HG03175 (cell line): ENCODE data around the gene BTBD19.
"Not testable (repeated sequence)": the region's sequence is repeated elsewhere in the genome, so short reads cannot be mapped to it uniquely, and the experiment has no call there.

ENCODE experiments used
- ATAC-seq: cut with Tn5 transposase; IDR thresholded peaks from one replicate; pipeline ENCODE4 v1.9.1; 2021; ENCODE audit warnings: mild to moderate bottlenecking, moderate library complexity; ENCODE audit not compliant: unreplicated experiment

Gene BTBD19

DNA sequence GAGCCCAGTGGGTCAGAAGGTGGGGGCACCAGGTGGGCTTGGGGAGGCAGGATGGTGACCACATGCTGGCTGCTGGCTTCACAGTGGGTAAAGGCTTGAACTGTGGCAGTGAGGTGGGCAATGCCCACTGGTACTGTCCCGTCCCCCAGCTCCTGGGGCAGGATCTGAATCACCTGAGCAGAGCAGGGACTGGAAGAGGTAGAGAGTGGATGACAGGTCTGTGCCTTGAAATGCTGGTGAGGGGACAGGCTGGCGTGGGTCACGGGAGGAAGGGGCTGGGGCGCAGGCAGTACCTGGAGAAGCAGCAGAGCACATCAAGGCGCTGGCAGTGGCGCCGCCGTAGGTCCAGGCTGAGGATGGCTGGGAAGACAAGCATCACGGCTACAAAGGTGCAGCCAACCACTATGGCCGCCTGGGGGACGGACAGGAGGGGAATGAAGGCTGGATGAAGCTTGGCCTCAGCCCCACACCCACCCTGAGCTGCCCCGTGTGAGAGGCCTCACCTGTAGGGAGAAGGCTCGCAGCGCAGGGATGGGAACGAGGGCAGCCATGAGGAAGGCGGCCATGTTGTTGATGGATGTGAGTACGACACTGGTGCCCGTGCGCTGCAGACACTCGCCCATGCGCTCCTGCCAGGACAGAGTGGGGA is 19.8 kb downstream of the BTBD19 start:
- ATAC-seq: no peak

DNA sequence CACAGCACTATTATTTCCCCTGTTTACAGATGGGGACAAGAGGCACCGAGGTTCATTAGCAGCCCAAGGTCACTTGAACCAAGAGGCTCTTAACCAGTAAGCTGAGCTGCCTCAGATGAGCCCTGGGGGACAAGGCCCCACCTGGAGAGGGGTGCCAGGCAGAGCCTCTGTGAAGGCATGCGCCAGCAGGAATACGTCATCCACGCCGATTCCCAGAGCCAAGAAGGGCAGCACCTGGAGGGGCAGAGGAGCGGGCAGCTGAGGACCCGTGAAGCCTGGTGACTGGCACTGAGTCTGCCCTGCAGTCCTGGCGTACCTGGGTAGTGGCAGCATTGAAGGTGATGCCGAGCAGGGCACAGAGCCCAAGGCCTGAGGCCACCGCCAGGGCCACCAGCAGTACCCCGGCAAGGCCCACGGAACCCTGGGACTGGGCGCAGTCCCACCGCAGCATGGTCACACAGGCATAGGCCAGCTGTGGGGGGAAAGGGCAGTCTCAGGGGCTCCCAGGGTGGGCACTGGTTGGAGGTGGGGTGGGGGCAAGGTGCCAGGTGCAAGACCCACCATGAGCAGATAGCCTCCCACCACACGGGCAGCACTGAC is 20.6 kb downstream of the BTBD19 start:
- ATAC-seq: no peak

DNA sequence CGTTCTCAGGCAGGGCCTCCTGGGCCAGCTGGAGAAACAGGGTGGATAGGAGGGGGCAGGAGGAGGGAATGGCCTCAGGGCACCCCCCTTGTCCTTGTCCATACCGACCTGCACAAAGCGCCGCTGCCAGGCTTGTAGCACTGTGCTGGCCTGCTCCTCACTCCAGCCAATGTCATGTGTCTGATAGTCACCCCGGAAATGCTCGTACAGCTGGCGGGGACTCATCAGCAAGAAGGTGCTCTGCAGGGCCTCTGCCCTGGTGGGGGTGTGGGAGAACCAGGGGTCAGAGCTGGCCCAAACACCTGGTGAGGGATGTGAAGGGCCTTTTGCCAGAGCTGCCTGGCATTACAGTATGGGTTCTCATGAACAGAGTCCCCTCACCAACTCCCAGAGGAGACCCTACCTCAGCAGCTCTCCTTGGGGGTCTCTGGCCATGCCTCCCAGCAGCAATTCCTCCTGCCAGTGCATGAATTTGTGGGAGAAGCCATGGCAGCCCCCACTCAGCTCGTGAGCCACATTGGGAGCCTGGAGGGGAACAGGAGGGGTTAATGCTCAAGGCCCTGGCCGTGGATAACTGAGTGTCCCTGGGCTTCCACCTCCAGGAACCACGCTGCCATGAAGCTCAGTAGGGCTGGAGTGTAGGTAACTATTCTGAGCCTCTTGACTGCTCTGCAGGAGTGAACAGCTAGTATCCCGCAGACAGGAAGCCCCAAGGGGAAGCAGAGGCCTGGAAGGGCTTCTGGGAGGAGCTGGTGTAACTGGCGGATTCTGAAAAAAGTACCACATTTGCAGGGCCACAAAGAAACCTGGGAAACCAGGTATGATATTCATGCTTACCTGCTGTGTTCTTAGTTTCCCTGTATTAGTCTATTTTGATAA is 21.4 kb downstream of the BTBD19 start:
- ATAC-seq: no peak

DNA sequence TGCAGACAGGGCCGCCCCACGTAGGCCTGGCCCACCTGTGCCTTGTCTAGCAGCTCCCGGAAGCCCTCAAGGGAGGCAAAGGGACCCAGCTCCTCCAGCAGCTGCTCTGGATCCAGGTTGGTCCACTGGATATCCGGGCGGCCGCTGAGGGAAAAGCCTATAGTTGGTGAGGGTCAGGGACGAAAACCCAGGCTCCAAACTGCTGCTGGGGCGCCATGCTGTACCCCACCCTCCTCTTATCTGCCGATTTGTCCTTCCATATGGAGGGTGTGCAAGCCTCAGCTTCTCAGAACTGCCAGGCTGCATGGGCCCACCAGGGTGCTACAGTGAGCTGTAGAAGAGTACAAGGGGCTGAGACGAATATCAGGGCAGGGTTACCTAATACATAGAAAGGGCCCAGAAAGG is 22.6 kb downstream of the BTBD19 start:
- ATAC-seq: no peak

DNA sequence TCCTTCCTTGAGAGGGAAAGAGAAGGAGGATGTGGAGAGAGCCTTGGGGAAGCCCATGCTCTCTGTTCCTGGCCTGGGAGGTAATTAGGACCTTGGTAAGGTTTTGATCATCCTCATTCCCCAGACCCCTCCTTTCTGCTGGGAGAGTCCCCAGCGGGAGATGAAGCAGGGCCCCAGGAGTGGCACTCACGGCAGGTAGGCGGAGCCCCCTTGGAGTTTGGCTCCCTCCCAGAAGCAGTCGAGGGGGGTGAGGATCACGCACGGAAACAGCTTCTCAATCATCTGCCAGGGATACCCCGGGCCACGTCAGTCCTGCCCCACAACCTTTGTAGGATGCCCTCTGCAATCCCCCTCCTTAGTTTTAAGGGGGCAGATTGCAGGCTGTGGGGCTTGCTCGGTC is 23.2 kb downstream of the BTBD19 start:
- ATAC-seq: no peak

DNA sequence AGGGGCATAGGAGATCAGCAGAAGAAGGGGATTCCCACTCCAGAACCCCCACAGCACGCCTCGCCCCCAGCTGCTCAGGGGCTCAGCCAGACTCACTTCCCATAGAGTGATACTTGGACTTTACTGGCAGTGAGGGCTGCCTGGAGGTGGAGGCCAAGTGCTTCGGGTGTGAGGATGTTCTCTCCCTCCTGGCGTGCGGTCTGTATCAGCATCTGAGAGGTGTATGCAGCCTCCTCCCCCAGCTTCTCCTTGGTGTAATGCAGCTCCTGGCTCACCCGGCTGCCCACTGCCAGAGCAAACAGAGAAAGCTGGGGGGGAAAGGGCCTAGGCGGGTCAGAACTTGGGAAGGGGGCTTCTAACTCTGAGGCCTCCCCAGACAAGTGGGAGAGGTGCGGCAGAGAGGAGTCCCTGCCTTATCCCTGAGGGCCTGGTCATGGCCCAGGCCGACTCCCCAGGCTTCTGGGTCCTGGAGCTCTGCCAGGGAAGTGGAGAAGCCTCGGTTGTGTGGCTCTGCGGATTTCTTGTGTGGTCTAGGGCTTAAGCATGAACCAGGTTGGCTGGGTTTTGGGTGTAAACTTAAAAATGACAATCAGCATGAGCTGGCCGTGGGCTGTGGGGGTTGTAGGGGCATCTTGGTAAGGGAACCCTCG is 23.9 kb downstream of the BTBD19 start:
- no peak for ATAC-seq

DNA sequence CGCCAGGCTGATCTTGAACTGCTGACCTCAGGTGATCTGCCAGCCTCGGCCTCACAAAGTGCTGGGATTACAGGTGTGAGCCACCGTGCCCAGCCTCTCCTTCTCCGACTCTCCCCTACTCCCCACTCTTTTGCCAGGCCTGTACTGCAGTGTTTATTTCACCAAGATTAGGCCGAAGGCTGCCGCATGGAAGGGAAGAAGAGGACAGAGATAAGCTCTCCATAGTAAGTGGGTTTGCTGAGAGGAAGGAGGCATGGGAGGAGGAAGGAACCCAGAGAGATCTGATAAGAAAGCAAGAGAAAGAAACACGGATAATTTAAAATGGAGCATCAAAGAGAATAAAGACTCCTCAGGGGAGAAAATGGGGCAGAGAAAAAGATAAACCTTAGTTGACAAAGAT is 26.0 kb downstream of the BTBD19 start:
- ATAC-seq: no peak

DNA sequence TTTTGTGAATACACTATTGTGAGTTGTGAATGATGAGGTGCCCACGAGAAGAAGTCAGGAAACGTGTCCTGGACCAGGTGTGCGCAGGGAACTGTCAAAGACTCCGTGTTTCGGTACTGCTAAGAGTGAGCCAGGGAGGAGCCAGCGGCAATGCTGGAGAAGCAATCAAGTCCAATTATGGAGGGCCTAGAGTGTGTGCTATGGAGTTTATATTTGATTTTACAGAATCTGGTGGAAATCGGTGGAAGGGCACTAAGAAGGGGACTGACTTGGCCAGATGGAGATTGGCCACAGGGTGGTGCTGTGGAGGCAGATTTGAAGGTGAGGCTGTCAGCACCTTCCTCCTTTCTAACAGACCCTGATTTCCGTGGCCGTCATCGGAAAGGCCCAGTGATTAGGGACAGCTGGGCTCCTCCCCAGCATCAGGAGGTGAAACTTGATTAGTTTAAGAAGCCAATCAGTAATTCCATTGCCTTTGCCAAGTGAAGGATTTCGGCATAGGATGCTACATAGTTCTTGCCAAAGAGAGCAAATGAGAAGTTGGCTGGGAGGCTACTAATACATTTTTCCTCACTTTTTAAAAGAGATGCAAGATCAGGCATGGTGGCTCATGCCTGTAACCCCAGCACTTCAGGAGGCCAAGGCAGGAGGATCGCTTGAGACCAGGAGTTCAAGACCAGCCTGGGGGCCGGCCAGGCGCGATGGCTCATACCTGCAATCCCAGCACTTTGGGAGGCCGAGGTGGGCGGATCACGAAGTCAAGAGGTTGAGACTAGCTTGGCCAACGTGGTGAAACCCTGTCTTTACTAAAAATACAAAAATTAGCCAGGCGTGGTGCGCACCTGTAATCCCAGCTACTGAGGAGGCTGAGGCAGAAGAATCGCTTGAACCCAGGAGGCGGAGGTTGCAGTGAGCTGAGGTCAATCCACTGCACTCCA is 27.7 kb downstream of the BTBD19 start:
- ATAC-seq: no peak

DNA sequence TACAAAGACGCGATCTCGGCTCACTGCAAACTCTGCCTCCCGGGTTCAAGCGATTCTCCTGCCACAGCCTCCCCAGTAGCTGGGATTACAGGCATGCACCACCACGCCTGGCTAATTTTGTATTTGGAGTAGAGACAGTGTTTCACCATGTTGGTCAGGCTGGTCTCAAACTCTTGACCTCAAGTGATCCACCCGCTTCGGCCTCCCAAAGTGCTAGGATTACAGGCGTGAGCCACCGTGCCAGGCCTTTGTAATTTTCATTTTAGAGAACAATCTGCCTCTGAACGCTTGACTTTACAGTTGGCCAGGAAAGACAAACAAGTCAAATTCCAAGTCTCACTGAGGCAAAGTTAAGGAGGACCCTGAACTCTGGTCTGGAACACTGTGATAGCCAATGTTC is 30.0 kb downstream of the BTBD19 start:
- not testable (repeated sequence) for ATAC-seq

DNA sequence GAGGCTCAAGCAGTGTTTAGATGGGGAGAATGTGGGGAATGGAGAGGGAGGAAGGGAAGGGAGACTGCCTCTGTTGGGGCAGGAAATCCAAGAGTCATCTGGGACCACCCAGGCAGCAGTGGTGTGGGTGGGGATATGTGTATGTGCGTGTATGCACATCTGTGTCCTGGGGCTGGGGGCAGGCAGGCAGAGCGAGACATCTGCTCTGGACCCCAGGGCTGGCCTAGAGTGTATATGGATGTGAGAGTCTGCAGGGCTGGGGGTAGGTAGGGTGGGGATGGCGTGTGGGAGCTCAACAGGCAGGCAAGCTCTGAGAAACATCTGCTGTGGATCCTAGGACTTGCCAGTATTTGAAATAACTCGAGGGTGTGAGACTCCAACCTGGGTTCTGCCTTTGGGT is 31.3 kb downstream of the BTBD19 start:
- ATAC-seq: no peak

DNA sequence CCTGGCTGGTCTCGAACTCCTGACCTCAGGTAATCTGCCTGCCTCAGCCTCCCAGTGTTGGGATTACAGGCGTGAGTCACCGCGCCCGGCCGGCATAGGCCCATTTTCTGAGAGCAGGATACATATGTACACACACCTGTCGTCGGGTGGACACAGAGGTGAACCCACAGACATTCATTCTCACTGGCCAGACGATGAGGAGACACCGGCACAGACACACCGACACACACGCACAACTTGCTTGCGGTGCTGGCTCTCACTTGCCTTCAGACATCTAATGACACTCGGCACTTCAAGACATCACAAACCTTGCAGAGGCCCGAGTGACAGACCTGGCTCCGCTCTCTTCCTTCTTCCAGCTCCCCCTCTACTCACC is 34.2 kb downstream of the BTBD19 start:
- ATAC-seq: no peak

DNA sequence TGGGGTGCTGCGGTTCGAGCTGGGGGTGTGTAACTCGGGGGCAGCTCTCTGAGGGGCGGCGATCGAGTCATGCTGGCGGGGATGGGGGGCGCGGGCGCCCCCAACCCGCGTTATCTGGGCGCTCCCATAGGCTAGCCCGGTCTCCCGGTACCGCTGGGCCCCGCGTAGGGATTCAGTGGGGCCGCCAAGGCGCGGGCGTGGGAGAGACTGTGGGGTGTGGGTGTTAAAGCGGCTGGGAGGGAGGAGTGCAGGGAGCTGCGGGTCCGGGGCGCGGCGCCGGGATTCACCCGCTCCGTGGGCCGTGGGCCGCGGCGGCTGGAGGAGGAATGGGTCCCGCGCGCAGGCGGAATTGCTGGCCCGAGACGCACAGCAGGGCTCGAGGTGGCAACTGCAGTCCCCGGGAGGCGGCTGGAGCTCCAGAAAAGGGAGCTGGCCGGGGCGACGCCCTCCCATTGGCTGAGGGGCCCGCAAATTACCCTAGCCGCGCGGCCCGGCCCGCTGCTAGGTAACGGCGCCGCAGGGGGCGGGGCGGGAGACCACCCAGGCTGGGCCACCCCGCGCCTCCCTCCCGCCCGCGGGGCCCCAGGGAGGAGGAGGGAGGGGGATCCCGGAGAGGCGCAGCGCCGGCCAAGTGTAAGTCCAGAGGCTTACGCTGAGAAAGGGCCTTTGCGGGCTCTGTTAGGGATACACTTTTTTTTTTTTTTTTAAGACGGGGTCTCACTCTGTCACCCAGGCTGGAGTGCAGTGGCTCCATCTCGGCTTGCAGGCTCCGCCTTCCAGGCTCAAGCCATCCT is 34.7 kb downstream of the BTBD19 start, which contains the start of gene PTCH2:
Gene PTCH2, minus strand, starts transcription at position 392 of the 794 bp plus-strand sequence. Its CDS starts 321 bp downstream, at position 71.
- no peak for ATAC-seq

DNA sequence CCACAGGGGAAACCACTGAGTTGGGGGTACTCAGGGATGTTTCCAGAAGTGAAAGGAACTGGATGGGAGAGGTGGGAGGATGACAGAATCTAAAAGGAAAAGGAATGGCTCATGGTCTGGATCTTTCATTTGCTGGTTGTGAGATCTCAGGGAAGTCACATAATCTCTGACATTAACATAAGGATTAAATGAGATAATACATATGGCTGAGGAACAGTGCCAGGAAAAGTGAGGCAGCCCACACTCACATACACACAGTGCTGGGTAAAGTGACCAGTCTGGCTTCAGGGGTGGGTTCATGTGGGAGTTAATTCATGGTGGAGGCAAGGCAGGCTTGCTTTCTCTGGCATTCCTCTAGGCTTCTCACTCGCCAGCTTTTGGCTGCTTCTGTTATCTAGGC is 38.7 kb downstream of the BTBD19 start:
- no peak for ATAC-seq

DNA sequence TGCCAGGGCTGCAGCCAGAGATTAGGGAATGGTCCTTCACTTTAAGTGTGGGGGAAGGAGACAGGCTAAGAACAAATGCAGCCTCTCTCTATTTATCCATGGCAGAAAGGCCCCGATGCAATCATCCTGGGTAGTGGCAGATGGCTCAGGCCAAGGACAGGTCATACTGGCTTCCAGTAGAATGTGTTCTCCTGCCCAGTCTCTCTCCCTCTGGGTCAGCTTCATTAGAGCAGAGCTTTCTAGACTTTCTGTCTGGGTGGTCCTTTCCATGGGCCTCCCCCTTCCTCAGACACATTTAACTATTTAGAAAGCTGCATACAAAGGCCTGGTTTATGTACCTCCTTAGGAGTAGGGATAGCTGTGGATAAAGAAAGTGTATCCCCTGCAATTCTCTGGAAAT is 39.5 kb downstream of the BTBD19 start:
- no peak for ATAC-seq

DNA sequence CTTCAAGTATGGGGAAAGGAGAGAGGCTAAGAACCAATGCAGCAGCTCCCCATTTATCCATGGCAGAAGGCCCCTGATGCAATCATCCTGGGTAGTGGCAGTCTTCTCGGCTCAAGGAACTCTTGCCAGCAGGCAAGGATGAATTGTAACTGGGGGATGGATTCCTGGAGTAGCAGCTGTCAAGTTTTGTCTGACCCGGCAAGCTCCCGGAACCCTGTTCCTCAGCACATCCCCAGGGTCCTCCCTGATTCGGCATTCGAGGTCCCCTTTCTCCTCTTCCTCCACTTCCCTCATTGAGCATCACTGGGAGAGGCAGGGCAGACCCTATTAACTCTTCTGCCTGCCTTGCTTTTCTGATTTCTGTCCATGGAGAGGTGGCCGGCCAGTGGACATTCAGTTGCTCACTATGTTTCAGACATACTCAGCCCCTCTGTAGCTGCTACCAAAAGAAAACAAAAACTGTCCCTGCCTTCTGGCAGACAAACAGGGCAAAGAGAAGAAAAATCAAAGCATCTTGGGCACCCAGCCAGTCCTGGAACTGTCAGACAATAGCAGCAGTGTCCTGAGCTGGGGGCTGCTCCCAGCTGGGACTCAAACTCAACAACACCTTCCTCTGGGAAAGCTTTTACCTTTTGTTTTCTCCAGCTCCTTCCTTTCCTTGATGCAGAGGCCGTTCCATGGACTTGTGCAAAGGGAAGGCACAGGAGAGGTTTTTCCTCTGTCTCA is 40.3 kb downstream of the BTBD19 start:
- ATAC-seq: no peak

DNA sequence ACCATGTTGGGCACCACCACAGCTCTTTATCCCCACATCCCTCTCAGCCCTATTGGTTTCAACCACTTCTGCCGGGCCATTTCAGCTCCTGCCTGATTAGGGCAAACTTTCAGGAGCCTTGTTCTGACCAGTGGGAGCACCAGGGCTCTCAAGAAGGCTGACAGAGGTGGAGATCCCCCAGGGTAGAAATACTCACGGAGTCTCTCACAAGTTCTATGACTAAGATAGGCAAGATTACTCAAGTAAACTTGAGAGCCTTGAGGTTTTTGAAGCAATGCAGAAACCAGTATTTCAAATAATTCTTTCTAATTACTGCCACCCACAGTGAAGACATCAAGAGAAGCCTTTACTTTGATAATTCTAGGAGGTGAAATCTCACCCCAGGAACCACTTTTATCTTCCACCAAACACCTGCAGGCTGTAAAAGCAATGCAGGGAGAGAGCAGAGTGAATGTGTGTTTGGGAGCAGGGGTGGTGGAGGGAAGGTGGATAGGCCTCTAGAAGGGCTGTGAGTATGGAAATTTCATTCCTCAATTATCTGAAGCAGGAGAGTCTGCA is 41.3 kb downstream of the BTBD19 start:
- ATAC-seq: no peak

DNA sequence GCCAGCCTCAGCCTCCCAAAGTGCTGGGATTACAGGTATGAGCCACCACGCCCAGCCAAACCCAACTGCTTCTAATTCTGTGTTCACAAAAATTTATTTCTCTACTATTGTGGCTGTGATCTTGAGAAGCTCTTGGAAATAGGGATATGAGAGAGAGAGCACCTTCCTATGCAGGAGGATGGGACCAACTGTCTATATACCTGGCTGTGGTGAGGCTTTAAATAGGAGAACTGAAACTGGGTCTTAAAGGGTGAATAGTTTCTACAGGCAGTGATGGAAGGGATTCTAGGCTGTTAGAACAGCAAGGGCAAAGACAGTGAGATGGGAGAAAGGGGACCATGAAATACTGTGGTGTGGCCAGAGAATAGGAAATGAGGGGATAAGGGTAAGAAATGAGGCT is 43.0 kb downstream of the BTBD19 start:
- no peak for ATAC-seq

DNA sequence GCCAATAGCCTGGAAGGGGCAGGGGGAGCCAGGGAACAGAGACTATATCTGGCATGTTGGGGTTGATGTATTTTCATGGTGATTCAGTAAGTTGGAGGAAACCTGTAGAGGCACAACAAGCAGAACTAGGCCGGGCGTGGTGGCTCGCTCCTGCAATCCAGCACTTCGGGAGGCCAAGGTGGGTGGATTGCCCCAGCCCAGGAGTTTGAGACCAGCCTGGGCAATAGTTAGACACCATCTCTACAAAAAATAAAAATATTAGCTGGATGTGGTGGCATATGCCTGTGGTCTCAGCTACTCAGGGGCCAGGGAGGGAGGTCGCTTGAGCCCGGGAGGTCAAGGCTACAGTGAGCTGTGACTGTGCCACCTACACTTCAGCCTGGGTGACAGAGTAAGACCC is 44.9 kb downstream of the BTBD19 start:
- no peak for ATAC-seq

DNA sequence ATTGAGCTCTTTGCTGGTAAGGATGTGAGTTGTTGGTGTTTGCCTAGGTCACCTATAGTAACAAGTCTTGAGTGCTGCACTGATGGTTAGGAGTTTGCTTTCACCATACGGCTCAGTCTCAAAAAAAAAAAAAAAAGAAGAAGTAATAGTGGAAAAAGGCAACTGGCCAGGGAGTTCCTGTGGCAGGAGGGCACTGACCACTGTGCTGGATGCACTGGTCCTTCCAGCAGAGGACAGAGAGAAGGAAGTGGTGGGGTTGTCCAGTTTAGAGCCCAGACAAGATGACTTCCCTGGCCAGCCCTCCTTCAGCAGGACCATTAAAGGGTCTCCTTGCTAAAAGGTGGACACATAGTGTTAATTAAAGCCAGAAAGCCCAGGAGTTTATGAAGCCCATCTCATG is 46.6 kb downstream of the BTBD19 start:
- ATAC-seq: no peak
